AG09319 (cell line): ENCODE measurements around the gene DPP8.

ENCODE experiments used
- DNase-seq: peaks from one replicate; pipeline ENCODE4 v3.0.0-alpha.2; 2010; ENCODE audit warnings: low read depth; ENCODE audit errors: extremely low read depth
- CTCF ChIP-seq: IDR thresholded peaks from 2 replicates; pipeline ENCODE4 v1.5.1; 2011; ENCODE audit warnings: low read depth, mild to moderate bottlenecking, inconsistent platforms, low read length, moderate library complexity

Gene DPP8

GRCh38 chr15:65394936-65395335 is 122.6 kb downstream of the DPP8 start:
- TF ChIP-seq CTCF = no peak
- no peak for DNase-seq

- DNase-seq = no peak
- TF ChIP-seq CTCF = no peak
Observed at GRCh38 chr15:65394280-65394789, 123.2 kb downstream of the DPP8 start.

GRCh38 chr15:65393557-65393956 is 123.9 kb downstream of the DPP8 start:
- TF ChIP-seq CTCF = no peak
- DNase-seq = no peak

GRCh38 chr15:65393091-65393490 is 124.4 kb downstream of the DPP8 start:
- no peak for DNase-seq
- no peak for TF ChIP-seq CTCF
